Adipose tissue (tissue), 3 donors: ENCODE measurements around the gene PLEKHF1. TPM values are rescaled to one million over a fixed set of nuclear protein-coding genes. Genes with fewer than 3 reads are reported as not detected.
"Not testable (repeated sequence)": the region's sequence is repeated elsewhere in the genome, so short reads cannot be mapped to it uniquely, and the experiment has no call there.

Source experiments
- H3K27ac ChIP-seq: one replicate; pipeline ENCODE4 v1.5.1; 2013; ENCODE audit warnings: low read depth, low read length
- WGBS, 3 donors: extraction: QIAGEN DNeasy Blood & Tissue Kit; methylation state at CpG; one replicate each; pipeline ENCODE4 v1.1.7; 2013; 5-methylcytosine and 5-hydroxymethylcytosine counted together
- polyA plus RNA-seq, 3 donors: library from polyadenylated mRNA; stranded (reverse); fragments of 200-250 nt; gene quantifications; one replicate each; pipeline ENCODE4 v1.2.3, GENCODE V29; 2013
- donor health status: healthy with polysubstance abuse.
- donor health status: Bipolar disorder and iron deficiency.
- donor health status: healthy.

The PLEKHF1 gene
- polyA plus RNA-seq, 3 donors, result 5.9 to 15.1 (median 9.9) TPM

DNA sequence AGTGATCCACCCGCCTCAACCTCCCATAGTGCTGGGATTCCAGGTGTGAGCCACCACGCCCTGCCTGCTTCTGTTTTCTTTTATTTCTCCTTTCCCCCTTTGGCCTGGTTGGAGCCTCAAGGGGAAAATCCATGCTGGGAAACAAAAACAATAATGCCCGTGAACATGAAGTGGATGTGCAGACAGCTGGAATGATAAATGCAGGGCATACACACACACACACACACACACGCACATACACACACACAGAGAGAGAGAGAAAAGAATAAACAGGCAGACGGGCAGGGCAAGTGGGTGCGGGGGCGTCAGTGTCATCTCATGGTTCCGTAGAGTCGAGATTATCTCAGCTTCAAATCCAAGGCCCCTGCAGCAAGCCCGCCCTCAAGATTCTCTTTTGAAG is 4.4 kb upstream of the PLEKHF1 start:
- 66 to 78% (median 67%) methylated on average over 9 to 10 of the region's 10 CpGs for WGBS, 3 donors
- no peak overlapping the region for H3K27ac ChIP-seq

DNA sequence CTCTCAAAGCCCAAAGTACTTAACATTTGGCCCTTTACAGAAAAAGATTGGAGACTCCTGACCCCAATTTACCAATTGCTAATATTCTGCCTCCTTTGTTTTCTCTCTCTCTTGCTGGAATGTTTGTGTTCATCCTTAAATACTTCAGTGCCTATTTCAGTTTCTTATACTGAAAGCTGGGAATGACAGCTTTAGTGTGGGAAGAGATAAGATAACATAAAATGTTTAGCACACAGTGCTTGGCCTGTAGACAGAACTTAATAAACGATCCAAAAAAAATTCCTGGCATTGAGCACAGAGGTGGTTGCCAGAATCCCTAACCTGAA is 3.0 kb upstream of the PLEKHF1 start:
- 4 to 48% (median 24%) methylated on average over 1 of the region's 1 CpG for WGBS, 3 donors

DNA sequence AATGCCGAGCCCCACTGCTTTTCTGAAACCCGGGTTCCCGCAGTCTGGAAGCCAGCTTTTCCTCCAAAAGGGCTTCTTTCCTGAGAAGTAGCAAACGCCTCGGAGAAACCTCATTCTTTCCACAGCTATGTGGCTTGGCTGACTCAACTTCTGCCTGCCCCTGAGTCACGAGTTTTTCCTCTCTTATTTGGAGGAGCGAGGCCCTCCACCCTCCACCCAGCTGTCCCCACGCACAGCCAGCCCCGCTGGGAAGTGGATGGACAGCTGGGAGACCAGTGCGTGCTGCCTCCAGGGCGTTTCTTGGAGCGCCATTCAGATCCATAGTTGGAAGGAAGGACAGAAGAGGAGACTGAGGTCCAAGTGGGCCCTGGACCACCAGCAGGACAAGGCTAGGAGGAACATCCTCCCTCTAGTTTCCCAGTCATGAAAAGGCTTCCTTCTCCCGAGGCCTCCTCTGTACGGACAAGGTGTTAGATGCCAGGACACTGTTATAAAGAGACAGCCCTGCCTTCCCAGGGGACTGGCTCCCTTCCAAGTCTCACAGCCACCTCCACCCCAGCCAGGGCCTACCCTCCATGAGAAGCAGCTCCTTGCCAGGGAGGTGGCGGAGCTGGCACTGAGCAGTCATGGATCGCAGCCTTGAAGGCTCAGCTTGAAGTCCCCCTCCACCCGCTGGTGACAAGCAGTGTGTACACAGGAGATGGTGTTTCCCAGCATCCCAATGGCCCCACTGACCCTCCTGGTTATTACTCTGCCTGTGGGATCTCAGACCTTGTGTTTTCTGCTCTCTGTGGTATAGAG is 2.5 kb upstream of the PLEKHF1 start:
- H3K27ac ChIP-seq, result no peak overlapping the region
- 20 to 52% (median 43%) methylated on average over 17 of the region's 17 CpGs for WGBS, 3 donors

More for the DNA sequence above, 3.0 kb upstream of the PLEKHF1 start:
- H3K27ac ChIP-seq, result no peak overlapping the region

DNA sequence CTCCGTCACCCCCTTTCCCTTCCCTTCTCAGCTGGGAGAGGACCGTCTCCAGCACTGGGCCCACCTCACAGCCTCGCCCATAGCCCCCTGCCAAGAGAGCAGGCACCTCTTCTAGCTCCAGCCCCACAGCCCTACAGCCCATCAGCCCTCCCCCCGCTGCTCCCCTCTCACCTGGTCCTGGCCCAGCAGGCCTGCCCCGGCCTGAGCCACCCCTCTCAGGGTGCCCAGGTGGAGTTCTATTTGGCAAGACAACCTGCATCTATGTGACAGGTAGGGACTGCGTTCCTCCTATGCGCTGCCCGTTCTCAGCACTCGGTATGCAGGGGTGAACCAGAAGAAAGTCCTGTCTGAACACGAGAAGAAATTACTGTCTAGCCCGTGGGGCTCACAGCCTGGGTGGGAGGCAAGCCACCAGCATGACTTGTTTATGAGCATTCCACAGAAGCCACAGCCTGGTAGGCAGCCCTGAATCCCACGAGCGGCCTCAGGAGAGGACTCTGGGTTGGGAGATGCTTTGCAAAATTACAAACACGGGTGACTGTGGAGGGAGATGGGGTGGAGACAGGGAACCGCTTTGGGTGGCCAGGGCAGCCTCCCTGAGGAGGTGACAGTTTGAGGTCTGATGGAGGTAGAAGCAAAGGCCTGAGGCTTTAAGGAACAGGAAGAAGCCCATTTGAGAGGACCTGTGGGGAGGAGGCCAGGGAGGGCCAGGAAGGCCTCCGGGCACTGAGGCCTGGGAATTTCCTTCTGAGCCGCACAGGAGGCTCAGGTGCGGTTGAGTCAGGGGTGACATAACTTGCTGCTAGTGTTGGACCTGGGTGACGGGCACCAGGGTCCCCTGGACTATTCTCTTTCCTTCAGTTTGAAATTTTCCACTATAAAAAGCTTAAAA is 1.2 kb upstream of the PLEKHF1 start:
- WGBS, 3 donors, result 87 to 96% (median 91%) methylated on average over 19 of the region's 19 CpGs
- H3K27ac ChIP-seq, result no peak overlapping the region

DNA sequence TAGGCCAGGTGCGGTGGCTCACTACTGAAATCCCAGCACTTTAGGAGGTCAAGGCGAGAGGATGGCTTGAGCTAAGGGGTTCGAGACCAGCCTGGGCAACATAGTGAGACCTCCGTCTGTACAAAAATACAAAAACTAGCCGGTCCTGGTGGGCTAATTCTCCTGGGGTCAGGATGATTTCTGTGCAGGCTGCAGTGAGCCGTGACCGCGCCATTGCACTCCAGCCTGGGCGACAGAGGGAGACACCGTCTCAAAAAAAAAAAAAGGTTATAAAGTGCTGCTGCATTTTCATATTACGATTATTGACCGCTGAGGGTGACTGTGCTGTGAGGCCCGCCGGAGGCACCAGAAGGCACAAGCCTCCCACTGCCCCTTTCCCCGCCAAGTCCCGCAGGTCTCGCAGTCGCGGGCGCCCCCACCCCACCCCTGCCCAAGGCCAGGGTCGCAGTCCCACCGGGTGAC is 477 bp upstream of the PLEKHF1 start:
- 27 to 39% (median 35%) methylated on average over 16 to 22 of the region's 22 CpGs for WGBS, 3 donors
- no peak overlapping the region for H3K27ac ChIP-seq

DNA sequence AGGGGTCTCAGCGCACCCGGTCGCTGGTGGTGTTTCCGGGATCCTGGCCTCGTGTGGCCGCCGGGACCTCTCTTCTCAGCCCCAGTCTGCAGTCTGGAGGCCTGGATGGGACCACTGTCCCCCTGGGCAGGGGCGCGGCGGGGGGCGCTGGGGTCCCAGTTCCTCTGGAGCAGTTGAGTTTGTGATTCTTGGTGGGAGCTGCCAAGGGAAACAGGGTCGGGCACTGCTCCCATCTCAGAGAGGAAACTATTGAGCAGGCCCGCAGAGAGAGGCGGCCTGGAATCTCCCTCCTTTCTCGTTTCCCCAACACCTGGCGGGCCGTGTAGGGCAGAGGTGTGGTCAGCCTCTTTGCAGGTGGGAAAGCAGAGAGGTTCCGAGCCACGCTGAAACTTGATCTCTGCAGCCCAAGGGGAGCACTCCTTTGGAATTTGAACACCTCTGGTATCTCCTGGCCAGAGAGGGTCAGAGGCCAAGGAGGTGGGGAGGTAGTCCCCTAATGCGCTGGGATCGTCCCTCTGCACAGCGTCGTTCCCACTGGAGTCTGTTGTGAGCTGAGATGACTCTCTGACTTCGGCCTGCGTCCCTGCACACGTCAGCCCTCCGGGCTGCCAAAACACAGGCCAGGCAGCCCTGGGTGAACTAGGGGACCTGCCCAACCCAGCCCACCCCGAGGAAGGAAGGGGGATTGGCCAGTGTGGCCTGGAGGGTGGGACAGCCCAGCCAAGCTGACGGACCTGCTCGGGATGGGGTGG is 741 bp downstream of the PLEKHF1 start:
- H3K27ac ChIP-seq, result no peak overlapping the region
- 2 to 13% (median 7%) methylated on average over 29 to 30 of the region's 30 CpGs for WGBS, 3 donors

DNA sequence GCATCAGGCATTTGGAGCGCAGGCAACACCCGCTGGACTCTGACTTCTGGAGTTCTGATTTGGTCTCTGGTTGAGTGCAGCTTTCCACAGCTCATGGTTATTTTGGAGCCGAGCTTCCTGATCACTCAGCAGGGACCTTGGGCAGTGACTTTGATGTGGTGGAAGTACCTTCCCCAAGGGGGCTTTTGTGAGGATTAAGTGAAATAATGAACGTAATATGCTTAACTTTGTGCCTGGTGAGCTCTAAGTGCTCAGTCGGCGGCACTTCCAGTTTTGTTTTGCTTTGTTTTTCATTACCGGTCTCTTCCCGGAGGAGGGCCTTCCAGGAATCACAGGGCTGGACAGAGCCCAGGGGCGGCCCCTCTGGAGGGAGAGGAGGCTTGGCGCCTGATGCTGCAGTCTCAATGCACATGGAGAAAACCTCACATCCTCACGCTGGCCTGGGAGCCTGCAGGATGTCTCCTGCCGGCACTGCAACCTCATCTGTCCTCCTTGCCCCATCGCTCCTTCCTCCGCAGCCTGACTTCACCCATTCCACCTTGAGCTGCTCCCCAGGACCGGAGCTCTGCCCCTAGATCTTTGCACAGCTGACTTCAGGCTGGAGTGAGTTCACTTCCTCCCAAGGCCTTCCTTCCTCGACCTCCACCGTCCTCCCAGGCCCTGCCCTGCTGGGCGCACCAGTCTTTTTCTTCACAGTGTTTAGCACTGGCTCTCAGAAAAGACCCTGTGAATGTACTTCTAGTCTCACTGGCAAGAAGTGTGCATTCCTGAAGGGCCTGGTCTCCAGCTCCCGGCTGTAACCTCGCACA is 1.5 kb downstream of the PLEKHF1 start:
- WGBS, 3 donors, result 26 to 37% (median 34%) methylated on average over 20 of the region's 20 CpGs
- no peak overlapping the region for H3K27ac ChIP-seq

DNA sequence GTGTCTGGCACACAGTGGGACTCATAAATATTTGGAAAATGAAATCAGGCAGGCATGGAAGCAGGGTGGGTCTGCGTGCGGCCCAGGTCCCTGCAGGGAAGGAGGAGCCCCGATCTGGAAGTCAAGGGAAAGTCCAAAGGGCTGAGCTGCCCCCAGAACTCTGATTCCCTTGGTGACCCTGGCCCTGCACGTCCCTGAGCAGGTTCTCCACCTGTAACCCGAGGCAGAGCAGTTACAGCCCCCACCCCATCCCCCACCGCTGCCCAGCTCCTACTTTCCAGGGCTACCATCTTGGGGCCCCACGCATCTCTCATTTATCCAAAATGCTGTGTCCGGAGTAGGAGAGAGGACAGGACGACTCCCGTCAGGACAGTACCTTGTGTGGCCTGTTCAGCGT is 2.1 kb downstream of the PLEKHF1 start:
- H3K27ac ChIP-seq, result no peak overlapping the region
- WGBS, 3 donors, result 71 to 81% (median 72%) methylated on average over 11 of the region's 11 CpGs

GRCh38 chr19:29667901-29668341 is 2.7 kb downstream of the PLEKHF1 start:
- H3K27ac ChIP-seq, result no peak overlapping the region
- 58 to 69% (median 66%) methylated on average over 7 of the region's 7 CpGs for WGBS, 3 donors

GRCh38 chr19:29668746-29669609 is 3.7 kb downstream of the PLEKHF1 start:
- 86 to 88% (median 86%) methylated on average over 12 to 13 of the region's 13 CpGs for WGBS, 3 donors
- no peak overlapping the region for H3K27ac ChIP-seq

DNA sequence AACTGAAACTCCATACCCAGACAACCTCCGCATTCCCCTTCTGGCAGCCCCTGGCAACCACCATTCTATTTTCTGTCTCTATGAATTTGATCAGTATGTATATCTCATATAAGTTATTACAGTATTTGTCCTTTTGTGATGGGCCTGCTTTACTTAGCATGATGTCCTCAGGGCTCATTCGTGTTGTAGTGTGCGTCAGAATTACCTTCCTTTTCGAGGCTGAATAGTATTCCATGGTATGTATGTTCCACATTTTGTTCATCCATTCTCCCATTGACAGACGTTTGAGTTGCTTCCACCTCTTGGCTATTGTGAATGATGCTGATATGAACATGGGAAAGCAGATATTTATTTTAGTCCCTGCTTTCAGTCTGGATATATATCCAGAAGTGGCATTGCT is 5.0 kb downstream of the PLEKHF1 start:
- no peak overlapping the region for H3K27ac ChIP-seq
- WGBS, 3 donors, result 90 to 93% (median 91%) methylated on average over 5 of the region's 5 CpGs

- WGBS, 3 donors, result 73 to 85% (median 84%) methylated on average over 6 of the region's 6 CpGs
- H3K27ac ChIP-seq, result not testable (repeated sequence)
Observed at GRCh38 chr19:29671026-29671392, 5.7 kb downstream of the PLEKHF1 start.

GRCh38 chr19:29671393-29672160 is 6.3 kb downstream of the PLEKHF1 start:
- H3K27ac ChIP-seq, result no peak overlapping the region
- 51 to 58% (median 56%) methylated on average over 12 of the region's 12 CpGs for WGBS, 3 donors

- WGBS, 3 donors, result 88 to 90% (median 90%) methylated on average over 8 of the region's 8 CpGs
- H3K27ac ChIP-seq, result no peak overlapping the region
Observed at GRCh38 chr19:29672319-29672932, 7.2 kb downstream of the PLEKHF1 start.

DNA sequence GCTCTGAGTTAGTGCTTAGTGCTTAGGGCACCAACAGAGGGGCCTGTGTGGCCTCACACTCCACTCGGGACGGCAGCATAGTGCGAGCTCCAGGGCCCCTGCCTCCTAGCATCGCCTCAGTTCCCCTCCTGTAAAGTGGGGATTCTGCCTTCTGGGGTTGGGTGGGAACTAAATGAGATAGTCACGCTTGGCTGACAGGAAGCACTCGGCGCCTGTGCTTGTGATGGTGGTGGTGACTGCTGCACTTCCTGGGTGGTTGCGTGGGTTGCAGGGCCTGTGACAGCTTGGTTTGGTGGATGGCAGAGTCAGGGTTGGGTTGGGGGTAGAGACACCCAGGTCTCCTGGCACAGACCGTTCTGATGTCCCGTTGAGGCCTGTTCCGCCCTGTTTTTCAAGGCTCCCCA is 7.7 kb downstream of the PLEKHF1 start:
- H3K27ac ChIP-seq, result no peak overlapping the region
- 77 to 90% (median 78%) methylated on average over 11 of the region's 11 CpGs for WGBS, 3 donors
